Karpas-422 (cell line): ENCODE data around the gene DUS3L. TPM values are rescaled to one million over a fixed set of nuclear protein-coding genes. Genes with fewer than 3 reads are reported as not detected.
"Not testable (repeated sequence)": the region's sequence is repeated elsewhere in the genome, so short reads cannot be mapped to it uniquely, and the experiment has no call there.

Source experiments
- DNase-seq: peaks from one replicate; pipeline ENCODE4 v3.0.0-alpha.2; 2015
- H2AFZ ChIP-seq: fragments of 200-600 bp; sonication (generic); 2 replicates; pipeline ENCODE4 v1.6.1; 2014; ENCODE audit warnings: antibody characterized with exemption, low read length, mixed read lengths
- H3K27ac ChIP-seq: fragments of 200-600 bp; sonication (generic); 2 replicates; pipeline ENCODE4 v1.5.1; 2014; ENCODE audit warnings: mild to moderate bottlenecking, low read length, moderate library complexity
- H3K27me3 ChIP-seq: fragments of 200-600 bp; sonication (generic); 2 replicates; pipeline ENCODE4 v1.6.1; 2014; ENCODE audit warnings: low read length, mixed read lengths
- H3K36me3 ChIP-seq: fragments of 200-600 bp; sonication (generic); 2 replicates; pipeline ENCODE4 v1.6.1; 2014; ENCODE audit warnings: low read length, mixed read lengths; ENCODE audit not compliant: insufficient read depth
- H3K4me1 ChIP-seq: fragments of 200-600 bp; sonication (generic); 2 replicates; pipeline ENCODE4 v1.6.1; 2014; ENCODE audit warnings: mild to moderate bottlenecking, low read length, mixed read lengths
- H3K4me2 ChIP-seq: fragments of 200-600 bp; sonication (generic); 2 replicates; pipeline ENCODE4 v1.6.1; 2014; ENCODE audit warnings: low read length, low read depth, mild to moderate bottlenecking; ENCODE audit not compliant: poor library complexity, severe bottlenecking
- H3K4me3 ChIP-seq: fragments of 200-600 bp; sonication (generic); 2 replicates; pipeline ENCODE4 v1.5.1; 2014; ENCODE audit warnings: mild to moderate bottlenecking, antibody characterized with exemption, low read length, mixed read lengths
- H3K79me2 ChIP-seq: fragments of 200-600 bp; sonication (generic); 2 replicates; pipeline ENCODE4 v1.6.1; 2014; ENCODE audit warnings: mild to moderate bottlenecking, low read length, mixed read lengths
- H3K9ac ChIP-seq: fragments of 200-600 bp; sonication (generic); 2 replicates; pipeline ENCODE4 v1.6.0; 2014; ENCODE audit warnings: low read length
- H3K9me2 ChIP-seq: fragments of 200-600 bp; sonication (generic), shearing (Covaris generic); replicated peaks from 2 replicates; pipeline ENCODE4 v1.6.0; 2014; ENCODE audit warnings: mild to moderate bottlenecking, low read length, moderate library complexity; ENCODE audit not compliant: insufficient read depth
- H3K9me3 ChIP-seq: fragments of 300-700, 200-600 bp; sonication (generic); 2 replicates; pipeline ENCODE4 v1.6.1; 2014; ENCODE audit warnings: low read length, mixed read lengths
- H4K20me1 ChIP-seq: fragments of 200-600 bp; sonication (generic); 2 replicates; pipeline ENCODE4 v1.6.1; 2014; ENCODE audit warnings: mild to moderate bottlenecking, antibody characterized with exemption, low read length, low read depth; ENCODE audit not compliant: insufficient read depth
- total RNA-seq: library from RNA; depleted of rRNA; stranded (reverse); fragments of >200 nt; shearing (Covaris generic); gene quantifications from 2 replicates; pipeline ENCODE4 v1.2.3, GENCODE V29; 2014; ENCODE audit warnings: low replicate concordance

The DUS3L gene
- total RNA-seq, 1 experiment from 2014 or later = 21.7 TPM

DNA sequence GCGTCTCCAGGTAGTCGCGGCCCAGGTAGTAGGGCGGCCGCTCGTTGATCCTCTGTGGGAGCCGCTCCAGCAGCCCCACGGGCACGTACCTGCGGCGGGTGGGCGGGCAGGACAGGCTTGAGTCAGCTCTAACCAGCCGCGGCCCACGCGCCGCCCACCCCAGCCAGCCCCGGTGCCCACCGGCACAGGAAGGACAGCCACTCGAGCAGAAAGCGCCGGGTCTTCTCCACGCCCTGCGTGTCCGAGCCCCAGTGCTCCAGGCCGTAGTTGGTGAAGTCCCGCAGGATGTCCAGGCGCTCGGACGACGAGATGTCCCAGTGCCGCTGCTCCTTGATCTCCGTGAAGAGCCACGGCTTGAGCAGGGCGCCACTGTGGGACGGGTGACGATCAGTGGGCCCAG, 5.5 kb downstream of the DUS3L start:
- no peak overlapping the region for H3K9ac ChIP-seq
- peaks cover 6% of the 10 kb centered on the region; the same call in 1 of the 2 replicates for H3K79me2 ChIP-seq
- no peak overlapping the region for H3K4me2 ChIP-seq
- DNase-seq = no peak
- H3K36me3 ChIP-seq = peaks cover 5% of the 10 kb centered on the region; the same call in 1 of the 2 replicates
- H3K9me2 ChIP-seq = no peaks in the 10 kb centered on the region
- no peak overlapping the region for H3K27ac ChIP-seq
- no peaks in the 10 kb centered on the region for H3K9me3 ChIP-seq
- H3K4me1 ChIP-seq = peaks cover 5% of the 10 kb centered on the region
- no peak overlapping the region for H2AFZ ChIP-seq
- no peaks in the 10 kb centered on the region for H3K27me3 ChIP-seq
- H3K4me3 ChIP-seq = no peak overlapping the region
- no peaks in the 10 kb centered on the region for H4K20me1 ChIP-seq

DNA sequence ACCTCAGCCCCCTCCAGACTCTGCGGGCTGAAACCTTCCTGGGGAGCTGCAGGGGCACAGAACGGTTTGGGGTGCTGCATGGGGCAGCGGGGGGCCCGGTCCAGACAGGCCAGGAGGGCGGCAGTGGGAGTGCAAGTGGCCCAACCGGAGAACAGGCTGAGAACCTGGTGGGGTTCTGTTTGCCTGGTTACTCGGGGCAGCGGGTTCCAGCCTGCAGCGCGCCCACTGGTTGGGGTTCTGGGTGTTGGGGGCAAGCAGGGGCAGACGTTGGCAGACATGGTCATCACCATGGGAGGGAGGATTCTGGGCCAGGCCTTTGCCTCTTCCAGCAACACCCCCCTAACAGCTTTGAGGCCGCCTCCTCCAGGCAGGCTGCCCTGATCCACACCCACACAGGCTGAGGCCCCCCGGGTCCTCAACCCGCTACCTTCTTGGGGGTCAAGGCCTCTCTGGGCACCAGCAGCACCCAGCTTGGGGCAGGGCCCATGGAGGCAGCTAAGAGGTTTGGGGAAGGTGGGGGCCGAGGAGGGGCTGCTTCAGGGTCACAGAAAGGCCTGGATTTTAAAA, 6.3 kb downstream of the DUS3L start, which contains the start of gene PRR22:
TSS of gene PRR22 (minus strand) at position 166 of the 567 bp plus-strand sequence. CDS start at position 80, 86 bp downstream.
- Histone ChIP-seq H3K79me2 (no peaks in the 10 kb centered on the region), H4K20me1 (no peaks in the 10 kb centered on the region), H3K9me3 (no peaks in the 10 kb centered on the region), H2AFZ (no peak within 1 kb of the TSS), H3K27me3 (no peaks in the 10 kb centered on the region), H3K9ac (no peak within 1 kb of the TSS), H3K36me3 (no peaks in the 10 kb centered on the region), H3K9me2 (no peaks in the 10 kb centered on the region), H3K4me3 (no peak within 1 kb of the TSS), H3K27ac (no peak within 1 kb of the TSS), H3K4me1 (no peaks in the 10 kb centered on the region), H3K4me2 (no peak within 1 kb of the TSS)
- no peak for DNase-seq

DNA sequence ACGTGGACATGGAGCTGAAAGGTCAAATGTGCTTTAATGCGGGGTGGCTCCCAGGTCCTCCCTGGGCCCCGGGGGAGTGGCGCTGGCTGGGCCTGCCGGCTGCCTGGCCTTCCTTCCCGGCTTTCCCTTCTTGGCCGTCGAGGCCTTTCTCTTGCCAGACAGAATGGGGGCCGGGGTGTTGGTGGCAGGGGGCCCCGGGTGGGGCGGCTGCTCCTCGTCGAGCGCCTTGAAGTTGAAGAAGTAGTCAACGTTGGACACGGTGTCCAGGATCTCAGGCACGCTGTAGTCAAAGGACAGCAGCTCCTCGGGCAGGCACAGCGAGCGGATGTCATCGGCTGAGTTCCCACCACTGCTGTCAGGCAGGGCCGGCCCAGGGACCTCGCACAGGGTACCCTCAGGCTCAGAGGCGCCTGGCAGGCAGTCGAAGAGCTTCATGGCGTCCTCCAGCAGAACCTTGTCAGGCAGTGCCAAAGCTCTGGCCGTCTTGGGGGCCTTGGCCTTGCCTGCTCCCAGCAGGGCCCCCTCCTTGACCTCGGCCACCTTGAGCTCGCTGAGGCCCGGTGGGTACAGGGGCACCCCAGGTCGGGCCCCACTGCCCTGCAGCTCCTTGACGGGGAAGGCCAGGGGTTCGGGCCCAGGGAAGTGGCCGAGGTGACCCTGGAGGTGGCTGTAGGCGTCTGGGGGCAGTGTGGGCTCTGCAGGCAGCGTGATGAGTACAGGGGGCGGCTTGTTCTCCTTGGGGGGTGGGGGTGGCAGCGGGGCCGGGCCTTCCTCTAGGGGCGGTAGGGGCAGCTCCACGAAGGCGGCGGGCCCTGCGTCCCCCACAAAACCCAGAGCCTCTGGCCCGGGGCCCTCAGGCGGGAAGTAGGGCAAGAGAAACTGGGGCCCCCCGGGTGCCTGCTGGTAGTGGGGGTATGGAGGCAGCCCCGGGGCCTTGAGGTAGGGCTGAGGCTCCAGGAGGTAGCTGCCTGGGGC, 7.7 kb downstream of the DUS3L start:
- no peak overlapping the region for H3K4me2 ChIP-seq
- no peaks in the 10 kb centered on the region for H3K4me1 ChIP-seq
- no peaks in the 10 kb centered on the region for H3K9me3 ChIP-seq
- H3K36me3 ChIP-seq = no peaks in the 10 kb centered on the region
- no peak for DNase-seq
- H3K79me2 ChIP-seq = no peaks in the 10 kb centered on the region
- H2AFZ ChIP-seq = no peak overlapping the region
- no peak overlapping the region for H3K4me3 ChIP-seq
- H3K9ac ChIP-seq = no peak overlapping the region
- H3K27ac ChIP-seq = no peak overlapping the region
- H3K27me3 ChIP-seq = no peaks in the 10 kb centered on the region
- no peaks in the 10 kb centered on the region for H4K20me1 ChIP-seq
- H3K9me2 ChIP-seq = no peaks in the 10 kb centered on the region

DNA sequence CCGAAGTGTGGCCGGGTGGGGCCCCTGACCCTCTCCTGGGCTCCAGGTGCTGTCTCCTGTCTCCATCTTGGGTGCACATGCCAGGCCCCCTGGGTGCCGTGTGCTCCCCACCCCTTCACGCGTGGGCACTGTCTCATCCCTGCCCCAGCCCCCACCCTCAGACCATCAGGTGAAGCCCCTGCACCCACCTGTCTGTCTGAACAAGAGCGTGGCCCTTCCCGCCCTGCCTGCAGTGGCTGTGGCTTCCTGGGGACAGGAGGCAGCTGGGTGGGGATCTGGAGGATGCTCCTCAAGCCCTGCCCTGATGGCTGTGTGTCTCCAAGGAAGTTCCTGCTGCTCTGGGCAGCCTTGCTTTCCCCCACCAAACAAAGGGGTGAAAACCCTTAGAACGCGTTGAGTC, 8.6 kb downstream of the DUS3L start:
- Histone ChIP-seq H2AFZ (no peak overlapping the region), H3K36me3 (no peaks in the 10 kb centered on the region), H3K4me3 (no peak overlapping the region), H4K20me1 (no peaks in the 10 kb centered on the region), H3K27ac (no peak overlapping the region), H3K9me2 (no peaks in the 10 kb centered on the region), H3K79me2 (no peaks in the 10 kb centered on the region), H3K9ac (no peak overlapping the region), H3K4me2 (no peak overlapping the region), H3K27me3 (no peaks in the 10 kb centered on the region), H3K4me1 (no peaks in the 10 kb centered on the region), H3K9me3 (no peaks in the 10 kb centered on the region)
- DNase-seq = no peak

DNA sequence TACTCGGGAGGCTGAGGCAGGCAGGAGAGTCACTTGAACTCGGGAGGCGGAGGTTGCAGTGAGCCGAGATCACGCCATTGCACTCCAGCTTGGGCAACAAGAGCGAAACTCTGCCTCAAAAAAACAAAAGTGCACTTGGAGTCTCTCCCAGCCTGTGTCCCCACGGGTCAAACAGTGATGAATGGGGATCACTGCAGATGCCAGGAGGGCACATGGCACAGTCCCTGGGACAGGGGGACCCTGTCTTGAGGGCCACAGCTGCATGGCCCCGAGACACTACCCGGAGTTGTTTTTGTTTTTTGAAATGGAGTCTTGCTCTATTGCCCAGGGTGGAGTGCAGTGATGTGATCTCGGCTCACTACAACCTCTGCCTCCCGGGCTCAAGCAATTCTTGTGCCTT, 10.0 kb downstream of the DUS3L start:
- not testable (repeated sequence) for H3K4me2 ChIP-seq, H3K9me2 ChIP-seq, H3K9ac ChIP-seq, H3K4me1 ChIP-seq, H3K9me3 ChIP-seq, H3K4me3 ChIP-seq, H3K27me3 ChIP-seq, H3K27ac ChIP-seq, H2AFZ ChIP-seq, H3K36me3 ChIP-seq, H3K79me2 ChIP-seq, H4K20me1 ChIP-seq, DNase-seq

DNA sequence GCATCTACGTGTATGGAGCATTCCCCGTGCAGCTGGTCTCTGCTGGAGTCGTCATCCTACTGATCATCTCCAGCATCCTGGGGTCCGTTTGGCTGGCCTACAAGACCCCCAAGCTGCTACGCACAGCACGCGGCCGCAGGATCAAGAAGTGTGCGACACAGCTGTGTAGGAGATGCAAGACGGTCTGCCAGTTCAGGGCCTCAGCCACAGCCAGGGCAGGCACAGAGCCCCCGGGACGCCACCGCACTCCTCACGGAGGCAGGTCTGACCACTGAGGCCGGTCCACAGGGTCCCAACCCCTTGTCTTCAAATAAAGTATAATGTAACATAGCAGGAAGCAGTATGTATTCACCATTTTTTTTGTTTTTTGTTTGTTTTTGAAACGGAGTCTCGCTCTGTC, 12.6 kb downstream of the DUS3L start:
- Histone ChIP-seq H3K9me3 (no peaks in the 10 kb centered on the region), H3K9ac (no peak overlapping the region), H3K79me2 (no peaks in the 10 kb centered on the region), H2AFZ (no peak overlapping the region), H3K4me2 (no peak overlapping the region), H3K4me3 (no peak overlapping the region), H3K27ac (no peak overlapping the region), H3K9me2 (no peaks in the 10 kb centered on the region), H4K20me1 (no peaks in the 10 kb centered on the region), H3K27me3 (no peaks in the 10 kb centered on the region), H3K4me1 (no peaks in the 10 kb centered on the region), H3K36me3 (no peaks in the 10 kb centered on the region)
- DNase-seq = no peak

DNA sequence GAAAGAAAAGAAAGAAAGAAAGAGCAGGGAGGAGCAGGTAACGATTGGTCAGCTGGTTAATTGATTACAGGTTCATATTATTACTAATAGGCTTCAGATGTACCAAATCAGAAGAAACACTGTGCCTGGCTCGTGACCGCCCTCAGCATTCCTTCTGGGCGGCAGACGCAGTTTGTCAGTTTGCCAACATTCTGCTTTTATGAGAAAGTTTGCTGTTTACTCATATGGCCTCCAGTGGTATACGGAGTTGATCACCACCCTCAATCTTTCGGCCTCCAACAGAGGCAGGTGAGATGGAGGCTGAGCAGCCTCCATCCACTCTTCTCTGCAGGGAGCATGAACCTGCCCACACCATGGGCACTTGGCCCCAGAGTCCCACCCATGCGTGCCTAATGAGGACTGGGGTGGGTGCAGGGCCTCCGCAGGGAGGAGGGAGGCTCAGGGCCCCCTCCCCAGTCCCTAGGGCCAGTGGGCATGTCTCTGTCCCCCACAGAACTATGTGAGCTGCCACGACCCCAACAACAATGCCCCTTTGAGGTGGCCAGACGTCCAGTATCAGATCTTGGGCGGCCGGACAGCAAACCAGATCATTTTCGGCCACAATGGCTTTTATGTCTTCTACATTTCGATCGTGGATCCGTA, 15.2 kb downstream of the DUS3L start:
- no peaks in the 10 kb centered on the region for H3K4me1 ChIP-seq
- no peak overlapping the region for H3K9ac ChIP-seq
- H3K9me3 ChIP-seq = no peaks in the 10 kb centered on the region
- no peaks in the 10 kb centered on the region for H3K27me3 ChIP-seq
- H3K9me2 ChIP-seq = no peaks in the 10 kb centered on the region
- no peaks in the 10 kb centered on the region for H3K79me2 ChIP-seq
- DNase-seq = no peak
- no peak overlapping the region for H3K27ac ChIP-seq
- no peaks in the 10 kb centered on the region for H3K36me3 ChIP-seq
- H4K20me1 ChIP-seq = no peaks in the 10 kb centered on the region
- no peak overlapping the region for H2AFZ ChIP-seq
- H3K4me2 ChIP-seq = no peak overlapping the region
- no peak overlapping the region for H3K4me3 ChIP-seq

DNA sequence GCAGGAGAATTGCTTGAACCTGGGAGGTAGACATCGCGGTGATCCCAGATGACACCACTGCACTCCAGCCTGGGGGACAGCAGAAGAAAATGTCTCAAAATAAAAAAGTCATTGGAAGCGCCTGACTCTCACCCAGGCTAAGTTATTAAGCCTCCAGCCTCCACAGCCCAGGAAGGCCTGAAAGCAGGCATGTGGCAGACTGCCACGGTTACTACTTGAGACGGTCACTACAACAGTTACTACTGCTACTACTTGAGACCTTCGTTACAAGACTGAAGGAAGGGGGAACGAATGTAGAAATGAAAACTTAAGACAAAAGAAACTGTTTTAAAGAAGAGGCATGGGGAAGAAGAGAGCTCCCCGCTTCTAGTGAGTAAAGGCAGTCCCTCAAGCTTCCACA, 16.0 kb downstream of the DUS3L start:
- H3K9me2 ChIP-seq = no peaks in the 10 kb centered on the region
- H3K27me3 ChIP-seq = no peaks in the 10 kb centered on the region
- no peaks in the 10 kb centered on the region for H3K9me3 ChIP-seq

More for the DNA sequence above, 16.0 kb downstream of the DUS3L start:
- no peak for DNase-seq
- Histone ChIP-seq H3K9ac (no peak overlapping the region), H3K36me3 (no peaks in the 10 kb centered on the region), H3K4me1 (no peaks in the 10 kb centered on the region), H3K27ac (no peak overlapping the region), H4K20me1 (no peaks in the 10 kb centered on the region), H2AFZ (no peak overlapping the region), H3K4me2 (no peak overlapping the region), H3K79me2 (no peaks in the 10 kb centered on the region), H3K4me3 (no peak overlapping the region)
